SK-N-MC (cell line): ENCODE measurements around the gene LRRC4B.
A peak's percentile ranks its signal among the peaks of the same experiment; 100 is the strongest.
"Not testable (repeated sequence)": the region's sequence is repeated elsewhere in the genome, so short reads cannot be mapped to it uniquely, and the experiment has no call there.

ENCODE experiments used
- DNase-seq: peaks from one replicate; pipeline ENCODE4 v3.0.0-alpha.2; 2011; ENCODE audit warnings: low read depth, low spot score
- H3K27ac ChIP-seq: fragments of 200-600 bp; sonication (generic); 2 replicates; pipeline ENCODE4 v1.5.1; 2016; ENCODE audit warnings: mixed run types
- H3K36me3 ChIP-seq: fragments of 200-600 bp; sonication (generic); 2 replicates; pipeline ENCODE4 v1.6.1; 2017; ENCODE audit warnings: antibody characterized with exemption, low read length, mixed read lengths; ENCODE audit not compliant: insufficient read depth
- H3K4me3 ChIP-seq: fragments of 200-600 bp; sonication (generic); 2 replicates; pipeline ENCODE4 v1.5.1; 2016
- H3K9ac ChIP-seq: fragments of 200-600 bp; sonication (generic); 2 replicates; pipeline ENCODE4 v1.8.0; 2017; ENCODE audit warnings: mixed run types, mixed read lengths; ENCODE audit not compliant: insufficient read length
- H3K9me3 ChIP-seq: fragments of 200-600 bp; sonication (generic); 2 replicates; pipeline ENCODE4 v1.6.1; 2017; ENCODE audit warnings: low read depth, mild to moderate bottlenecking, antibody characterized with exemption, low read length, moderate library complexity, mixed read lengths
- EZH2 ChIP-seq: fragments of 200-600 bp; sonication (generic); IDR thresholded peaks from one replicate; pipeline ENCODE4 v1.6.1; 2017; ENCODE audit warnings: antibody characterized with exemption
- FOXP2 ChIP-seq: optimal IDR thresholded peaks from 2 replicates; pipeline ENCODE3; 2011; ENCODE audit warnings: mild to moderate bottlenecking, moderate library complexity; ENCODE audit not compliant: insufficient read depth; ENCODE audit errors: extremely low read length, control extremely low read depth
- POLR2AphosphoS5 ChIP-seq: IDR thresholded peaks from 2 replicates; pipeline ENCODE4 v1.6.1; 2012; ENCODE audit warnings: mild to moderate bottlenecking, low read depth, low read length, borderline replicate concordance

LRRC4B gene

GRCh38 chr19:50580240-50580639, 12.0 kb upstream of the LRRC4B start:
- Histone ChIP-seq H3K27ac (no peak overlapping the region), H3K9ac (no peak overlapping the region)
- TF ChIP-seq POLR2AphosphoS5 = no peak
- no peak for TF ChIP-seq FOXP2
- TF ChIP-seq EZH2 = no peak

GRCh38 chr19:50576769-50577168, 8.5 kb upstream of the LRRC4B start:
- not testable (repeated sequence) for H3K27ac ChIP-seq, H3K9me3 ChIP-seq, H3K4me3 ChIP-seq, H3K9ac ChIP-seq, H3K36me3 ChIP-seq, DNase-seq

More at GRCh38 chr19:50580240-50580639, 12.0 kb upstream of the LRRC4B start:
- H3K4me3 ChIP-seq = no peak overlapping the region
- no peaks in the 10 kb centered on the region for H3K9me3 ChIP-seq
- no peak for DNase-seq
- no peaks in the 10 kb centered on the region for H3K36me3 ChIP-seq

GRCh38 chr19:50573741-50574461, 5.7 kb upstream of the LRRC4B start:
- no peak for TF ChIP-seq POLR2AphosphoS5
- no peak for TF ChIP-seq FOXP2
- H3K36me3 ChIP-seq = no peaks in the 10 kb centered on the region
- H3K27ac ChIP-seq = no peak overlapping the region
- no peak overlapping the region for H3K9ac ChIP-seq
- DNase-seq = no peak
- no peaks in the 10 kb centered on the region for H3K9me3 ChIP-seq
- no peak overlapping the region for H3K4me3 ChIP-seq

- Histone ChIP-seq H3K36me3 (no peaks in the 10 kb centered on the region), H3K9ac (no peak overlapping the region), H3K27ac (no peak overlapping the region), H3K9me3 (no peaks in the 10 kb centered on the region), H3K4me3 (no peak overlapping the region)
- TF ChIP-seq FOXP2 = no peak
- no peak for DNase-seq
Observed at GRCh38 chr19:50570997-50571396, 2.8 kb upstream of the LRRC4B start.

GRCh38 chr19:50569938-50570540, 1.8 kb upstream of the LRRC4B start:
- no peak overlapping the region for H3K9ac ChIP-seq
- 0 out of 2 replicates have a peak overlapping the region, but pooled peaks have one; percentile 30 for H3K27ac ChIP-seq
- no peaks in the 10 kb centered on the region for H3K36me3 ChIP-seq
- DNase-seq = no peak
- TF ChIP-seq POLR2AphosphoS5 (no peak), EZH2 (no peak), FOXP2 (no peak)
- no peaks in the 10 kb centered on the region for H3K9me3 ChIP-seq
- no peak overlapping the region for H3K4me3 ChIP-seq

GRCh38 chr19:50568728-50569698, 778 bp upstream of the LRRC4B start:
- no peak overlapping the region for H3K9ac ChIP-seq
- TF ChIP-seq FOXP2 = no peak

GRCh38 chr19:50567052-50567841, 988 bp downstream of the LRRC4B start:
- DNase-seq = no peak
- Histone ChIP-seq H3K9ac (no peak overlapping the region), H3K36me3 (no peaks in the 10 kb centered on the region), H3K27ac (no peak overlapping the region), H3K9me3 (no peaks in the 10 kb centered on the region), H3K4me3 (peak overlapping the region; percentile 77)
- TF ChIP-seq FOXP2 (no peak), EZH2 (no peak), POLR2AphosphoS5 (no peak)

More at GRCh38 chr19:50568728-50569698, 778 bp upstream of the LRRC4B start:
- no peak for DNase-seq
- Histone ChIP-seq H3K9me3 (no peaks in the 10 kb centered on the region), H3K27ac (0 out of 2 replicates have a peak overlapping the region, but pooled peaks have one; percentile 30), H3K4me3 (peak overlapping the region; percentile 48), H3K36me3 (no peaks in the 10 kb centered on the region)
